ENCODE results near the gene PADI6.

GRCh38 chr1:17437260-17437579, 65.2 kb downstream of the PADI6 start:
- TF ChIP-seq RELA (IDR thresholded peaks at IDR 0.05; ENCODE audit: borderline replicate concordance, partially characterized antibody) (no peak), CTCF (IDR thresholded peaks at IDR 0.05 in 2 of 3, conservative IDR thresholded peaks at IDR 0.05 in 1 of 3; ENCODE audit: control insufficient read depth in 2 of 3, extremely low read depth in 1 of 3, insufficient read depth in 1 of 3, low read depth in 3 of 3, low read length in 3 of 3) (no peak), CHD4 (IDR thresholded peaks at IDR 0.05) (no peak), SIX5 (IDR thresholded peaks at IDR 0.05; ENCODE audit: low read depth, low read length, severe bottlenecking) (no peak), ATF7 (IDR thresholded peaks at IDR 0.05; ENCODE audit: low read depth) (no peak), BRCA1 (IDR thresholded peaks at IDR 0.05; ENCODE audit: low read depth, low read length) (no peak), TCF12 (IDR thresholded peaks at IDR 0.05; ENCODE audit: low read depth, low read length) (no peak), SREBF2 (IDR thresholded peaks at IDR 0.05; ENCODE audit: low read length) (no peak), SIN3A (IDR thresholded peaks at IDR 0.05; ENCODE audit: low read depth, low read length) (no peak), SMAD5 (IDR thresholded peaks at IDR 0.05; ENCODE audit: low read depth) (no peak), CEBPB (IDR thresholded peaks at IDR 0.05; ENCODE audit: borderline replicate concordance in 1 of 2, low read depth in 2 of 2, low read length in 2 of 2) (no peak)
- TF ChIP-seq, protein P1, sequence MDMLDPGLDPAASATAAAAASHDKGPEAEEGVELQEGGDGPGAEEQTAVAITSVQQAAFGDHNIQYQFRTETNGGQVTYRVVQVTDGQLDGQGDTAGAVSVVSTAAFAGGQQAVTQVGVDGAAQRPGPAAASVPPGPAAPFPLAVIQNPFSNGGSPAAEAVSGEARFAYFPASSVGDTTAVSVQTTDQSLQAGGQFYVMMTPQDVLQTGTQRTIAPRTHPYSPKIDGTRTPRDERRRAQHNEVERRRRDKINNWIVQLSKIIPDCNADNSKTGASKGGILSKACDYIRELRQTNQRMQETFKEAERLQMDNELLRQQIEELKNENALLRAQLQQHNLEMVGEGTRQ (IDR thresholded peaks at IDR 0.05; ENCODE audit: borderline replicate concordance, low read depth, low read length) = no peak
- TF ChIP-seq, protein P2, sequence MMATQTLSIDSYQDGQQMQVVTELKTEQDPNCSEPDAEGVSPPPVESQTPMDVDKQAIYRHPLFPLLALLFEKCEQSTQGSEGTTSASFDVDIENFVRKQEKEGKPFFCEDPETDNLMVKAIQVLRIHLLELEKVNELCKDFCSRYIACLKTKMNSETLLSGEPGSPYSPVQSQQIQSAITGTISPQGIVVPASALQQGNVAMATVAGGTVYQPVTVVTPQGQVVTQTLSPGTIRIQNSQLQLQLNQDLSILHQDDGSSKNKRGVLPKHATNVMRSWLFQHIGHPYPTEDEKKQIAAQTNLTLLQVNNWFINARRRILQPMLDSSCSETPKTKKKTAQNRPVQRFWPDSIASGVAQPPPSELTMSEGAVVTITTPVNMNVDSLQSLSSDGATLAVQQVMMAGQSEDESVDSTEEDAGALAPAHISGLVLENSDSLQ (IDR thresholded peaks at IDR 0.05) = no peak
